Measurements from ENCODE around the gene PRSS50.

DNA sequence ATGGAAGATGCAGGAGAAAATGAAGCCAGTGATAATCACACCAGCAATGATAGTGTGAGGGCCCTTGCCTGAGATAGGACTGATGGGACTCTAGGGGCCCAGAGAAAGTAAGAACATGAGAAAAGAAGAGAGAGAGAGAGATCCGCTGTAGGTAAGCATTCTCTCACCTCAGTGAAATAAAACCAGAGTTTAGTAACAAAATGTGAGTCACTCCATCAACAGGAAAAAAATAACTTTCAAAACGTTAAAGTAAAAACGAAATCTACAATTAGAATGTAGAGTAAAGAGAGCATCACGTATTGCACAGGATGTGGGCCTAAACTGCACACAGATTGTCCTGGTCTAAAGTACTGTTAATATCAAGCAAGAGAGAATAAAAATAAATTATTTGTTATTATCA lies 6.8 kb upstream of the PRSS50 start:
- TF ChIP-seq, protein P1, sequence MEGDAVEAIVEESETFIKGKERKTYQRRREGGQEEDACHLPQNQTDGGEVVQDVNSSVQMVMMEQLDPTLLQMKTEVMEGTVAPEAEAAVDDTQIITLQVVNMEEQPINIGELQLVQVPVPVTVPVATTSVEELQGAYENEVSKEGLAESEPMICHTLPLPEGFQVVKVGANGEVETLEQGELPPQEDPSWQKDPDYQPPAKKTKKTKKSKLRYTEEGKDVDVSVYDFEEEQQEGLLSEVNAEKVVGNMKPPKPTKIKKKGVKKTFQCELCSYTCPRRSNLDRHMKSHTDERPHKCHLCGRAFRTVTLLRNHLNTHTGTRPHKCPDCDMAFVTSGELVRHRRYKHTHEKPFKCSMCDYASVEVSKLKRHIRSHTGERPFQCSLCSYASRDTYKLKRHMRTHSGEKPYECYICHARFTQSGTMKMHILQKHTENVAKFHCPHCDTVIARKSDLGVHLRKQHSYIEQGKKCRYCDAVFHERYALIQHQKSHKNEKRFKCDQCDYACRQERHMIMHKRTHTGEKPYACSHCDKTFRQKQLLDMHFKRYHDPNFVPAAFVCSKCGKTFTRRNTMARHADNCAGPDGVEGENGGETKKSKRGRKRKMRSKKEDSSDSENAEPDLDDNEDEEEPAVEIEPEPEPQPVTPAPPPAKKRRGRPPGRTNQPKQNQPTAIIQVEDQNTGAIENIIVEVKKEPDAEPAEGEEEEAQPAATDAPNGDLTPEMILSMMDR (conservative IDR thresholded peaks at IDR 0.05): no peak
- no peak for TF ChIP-seq ZFX (IDR thresholded peaks at IDR 0.05)
